Neural progenitor cell (in vitro differentiated cells): ENCODE measurements around the gene ZFP1.

Source experiments
- EZH2 ChIP-seq: fragments of 200-600 bp; sonication (generic); IDR thresholded peaks from 2 replicates; pipeline ENCODE4 v1.6.1; 2017; ENCODE audit warnings: antibody characterized with exemption, mild to moderate bottlenecking, moderate library complexity
- EZH2phosphoT487 ChIP-seq: fragments of 200-600 bp; sonication (generic); IDR thresholded peaks from 2 replicates; pipeline ENCODE4 v1.6.1; 2017; ENCODE audit warnings: antibody characterized with exemption
- TF ChIP-seq, protein P1 (sequence below): fragments of 200-600 bp; sonication (generic); IDR thresholded peaks from 2 replicates; pipeline ENCODE4 v1.5.1; 2017; ENCODE audit warnings: antibody characterized with exemption, mild to moderate bottlenecking

- TF ChIP-seq EZH2 (no peak), EZH2phosphoT487 (no peak)
- TF ChIP-seq, protein P1, sequence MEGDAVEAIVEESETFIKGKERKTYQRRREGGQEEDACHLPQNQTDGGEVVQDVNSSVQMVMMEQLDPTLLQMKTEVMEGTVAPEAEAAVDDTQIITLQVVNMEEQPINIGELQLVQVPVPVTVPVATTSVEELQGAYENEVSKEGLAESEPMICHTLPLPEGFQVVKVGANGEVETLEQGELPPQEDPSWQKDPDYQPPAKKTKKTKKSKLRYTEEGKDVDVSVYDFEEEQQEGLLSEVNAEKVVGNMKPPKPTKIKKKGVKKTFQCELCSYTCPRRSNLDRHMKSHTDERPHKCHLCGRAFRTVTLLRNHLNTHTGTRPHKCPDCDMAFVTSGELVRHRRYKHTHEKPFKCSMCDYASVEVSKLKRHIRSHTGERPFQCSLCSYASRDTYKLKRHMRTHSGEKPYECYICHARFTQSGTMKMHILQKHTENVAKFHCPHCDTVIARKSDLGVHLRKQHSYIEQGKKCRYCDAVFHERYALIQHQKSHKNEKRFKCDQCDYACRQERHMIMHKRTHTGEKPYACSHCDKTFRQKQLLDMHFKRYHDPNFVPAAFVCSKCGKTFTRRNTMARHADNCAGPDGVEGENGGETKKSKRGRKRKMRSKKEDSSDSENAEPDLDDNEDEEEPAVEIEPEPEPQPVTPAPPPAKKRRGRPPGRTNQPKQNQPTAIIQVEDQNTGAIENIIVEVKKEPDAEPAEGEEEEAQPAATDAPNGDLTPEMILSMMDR = no peak
Measured at GRCh38 chr16:75188832-75189477, 40.6 kb downstream of the ZFP1 start.
